Measurements from ENCODE around the gene MAP3K20. TPM values are rescaled to one million over a fixed set of nuclear protein-coding genes. Genes with fewer than 3 reads are reported as not detected.

The MAP3K20 gene
- total RNA-seq, 2 experiments from 2014 or later: 13.7 to 15.2 TPM

- no peak for DNase-seq
- CTCF ChIA-PET: no interaction called here
- POLR2A ChIA-PET: no interaction called here
- H3K4me1 Mint-ChIP-seq: peaks cover 20% of the 10 kb centered on the region
- no peaks in the 10 kb centered on the region for H3K9me3 Mint-ChIP-seq
- H3K27me3 Mint-ChIP-seq: peaks cover 5% of the 10 kb centered on the region
- peaks cover 3% of the 10 kb centered on the region for H3K36me3 Mint-ChIP-seq (ENCODE audit: low read depth)
- no peak overlapping the region for H3K27ac Mint-ChIP-seq
- H3K4me3 Mint-ChIP-seq: no peak overlapping the region
Observed at GRCh38 chr2:173235947-173236803, 160.5 kb downstream of the MAP3K20 start.

GRCh38 chr2:173238385-173238784 lies 162.7 kb downstream of the MAP3K20 start:
- H3K9me3 Mint-ChIP-seq: no peaks in the 10 kb centered on the region
- DNase-seq: no peak
- H3K4me1 Mint-ChIP-seq: peaks cover 16% of the 10 kb centered on the region
- ChIA-PET CTCF (no interaction called here), POLR2A (no interaction called here)
- no peak overlapping the region for H3K4me3 Mint-ChIP-seq
- peaks cover 7% of the 10 kb centered on the region for H3K36me3 Mint-ChIP-seq (ENCODE audit: low read depth)
- H3K27ac Mint-ChIP-seq: no peak overlapping the region
- peaks cover 5% of the 10 kb centered on the region for H3K27me3 Mint-ChIP-seq

GRCh38 chr2:173238831-173239230 lies 163.2 kb downstream of the MAP3K20 start:
- no peak overlapping the region for H3K4me3 Mint-ChIP-seq
- CTCF ChIA-PET: no interaction called here
- H3K4me1 Mint-ChIP-seq: peaks cover 13% of the 10 kb centered on the region
- POLR2A ChIA-PET: interaction anchor here (0.9 to 1.1 kb wide), 3 partner anchors 48 to 117 kb away, joined by 3 to 4 read pairs (median 3); partner anchors contain the start of gene CDCA7
- peaks cover 7% of the 10 kb centered on the region for H3K36me3 Mint-ChIP-seq (ENCODE audit: low read depth)
- H3K27ac Mint-ChIP-seq: no peak overlapping the region
- peaks cover 5% of the 10 kb centered on the region for H3K27me3 Mint-ChIP-seq
- H3K9me3 Mint-ChIP-seq: no peaks in the 10 kb centered on the region
- no peak for DNase-seq

- POLR2A ChIA-PET: interaction anchor here (0.9 to 1.4 kb wide), 5 partner anchors 9 to 116 kb away, joined by 3 to 4 read pairs (median 3); partner anchors contain the start of gene CDCA7
- Mint-ChIP-seq H3K36me3 (ENCODE audit: low read depth) (peaks cover 7% of the 10 kb centered on the region), H3K27ac (no peak overlapping the region), H3K27me3 (peaks cover 5% of the 10 kb centered on the region), H3K4me3 (no peak overlapping the region), H3K9me3 (no peaks in the 10 kb centered on the region), H3K4me1 (peaks cover 13% of the 10 kb centered on the region)
- CTCF ChIA-PET: no interaction called here
- peak; percentile 29 for DNase-seq
Observed at GRCh38 chr2:173239644-173240043, 164.0 kb downstream of the MAP3K20 start.

- POLR2A ChIA-PET: interaction anchor here (0.9 to 1.4 kb wide), 5 partner anchors 10 to 116 kb away, joined by 3 to 4 read pairs (median 3); partner anchors contain the start of gene CDCA7
- Mint-ChIP-seq H3K36me3 (ENCODE audit: low read depth) (peaks cover 7% of the 10 kb centered on the region), H3K9me3 (no peaks in the 10 kb centered on the region), H3K4me1 (peaks cover 13% of the 10 kb centered on the region), H3K27ac (no peak overlapping the region), H3K4me3 (no peak overlapping the region), H3K27me3 (peaks cover 2% of the 10 kb centered on the region)
- CTCF ChIA-PET: no interaction called here
- DNase-seq: no peak
Observed at GRCh38 chr2:173240083-173240482, 164.4 kb downstream of the MAP3K20 start.

- Mint-ChIP-seq H3K27ac (no peak overlapping the region), H3K36me3 (ENCODE audit: low read depth) (peaks cover 7% of the 10 kb centered on the region), H3K4me3 (no peak overlapping the region), H3K4me1 (peaks cover 13% of the 10 kb centered on the region), H3K27me3 (peaks cover 2% of the 10 kb centered on the region), H3K9me3 (no peaks in the 10 kb centered on the region)
- ChIA-PET POLR2A (interaction anchor here (0.7 kb wide), 1 partner anchor 22 kb away, joined by 3 read pairs; no protein-coding TSS in a partner anchor), CTCF (no interaction called here)
- DNase-seq: no peak
Observed at GRCh38 chr2:173241643-173242042, 166.0 kb downstream of the MAP3K20 start.

GRCh38 chr2:173247156-173247555 lies 171.5 kb downstream of the MAP3K20 start:
- DNase-seq: no peak
- Mint-ChIP-seq H3K27ac (no peak overlapping the region), H3K27me3 (peaks cover 9% of the 10 kb centered on the region), H3K9me3 (no peaks in the 10 kb centered on the region), H3K4me3 (no peak overlapping the region), H3K4me1 (no peaks in the 10 kb centered on the region), H3K36me3 (ENCODE audit: low read depth) (no peaks in the 10 kb centered on the region)
- POLR2A ChIA-PET: no interaction called here
- CTCF ChIA-PET: no interaction called here

- ChIA-PET POLR2A (interaction anchor here (0.7 to 1.1 kb wide), 2 partner anchors 182 to 855 kb away, joined by 3 read pairs; no protein-coding TSS in a partner anchor), CTCF (interaction anchor here (1.8 kb wide), 1 partner anchor 38 kb away, joined by 5 read pairs; no protein-coding TSS in a partner anchor)
- peaks cover 11% of the 10 kb centered on the region for H3K27me3 Mint-ChIP-seq
- no peak overlapping the region for H3K27ac Mint-ChIP-seq
- H3K4me1 Mint-ChIP-seq: no peaks in the 10 kb centered on the region
- H3K4me3 Mint-ChIP-seq: no peak overlapping the region
- H3K36me3 Mint-ChIP-seq (ENCODE audit: low read depth): no peaks in the 10 kb centered on the region
- no peak for DNase-seq
- H3K9me3 Mint-ChIP-seq: no peaks in the 10 kb centered on the region
Observed at GRCh38 chr2:173248381-173248780, 172.7 kb downstream of the MAP3K20 start.

GRCh38 chr2:173249661-173250641 lies 174.3 kb downstream of the MAP3K20 start:
- no peaks in the 10 kb centered on the region for H3K9me3 Mint-ChIP-seq
- H3K4me1 Mint-ChIP-seq: no peaks in the 10 kb centered on the region
- no peak overlapping the region for H3K4me3 Mint-ChIP-seq
- CTCF ChIA-PET: interaction anchor here (0.6 to 1.8 kb wide), 2 partner anchors 36 to 40 kb away, joined by 3 to 5 read pairs; no protein-coding TSS in a partner anchor
- H3K27me3 Mint-ChIP-seq: peaks cover 11% of the 10 kb centered on the region
- H3K36me3 Mint-ChIP-seq (ENCODE audit: low read depth): no peaks in the 10 kb centered on the region
- H3K27ac Mint-ChIP-seq: no peak overlapping the region
- no peak for DNase-seq
- POLR2A ChIA-PET: interaction anchor here (1.1 kb wide), 1 partner anchor 853 kb away, joined by 3 read pairs; no protein-coding TSS in a partner anchor

GRCh38 chr2:173251225-173251624 lies 175.6 kb downstream of the MAP3K20 start:
- ChIA-PET CTCF (interaction anchor here (0.5 kb wide), 1 partner anchor 319 kb away, joined by 3 read pairs; no protein-coding TSS in a partner anchor), POLR2A (no interaction called here)
- H3K4me3 Mint-ChIP-seq: no peak overlapping the region
- H3K36me3 Mint-ChIP-seq (ENCODE audit: low read depth): no peaks in the 10 kb centered on the region
- no peak overlapping the region for H3K27ac Mint-ChIP-seq
- H3K4me1 Mint-ChIP-seq: no peaks in the 10 kb centered on the region
- DNase-seq: no peak
- H3K9me3 Mint-ChIP-seq: no peaks in the 10 kb centered on the region
- peaks cover 15% of the 10 kb centered on the region for H3K27me3 Mint-ChIP-seq

- Mint-ChIP-seq H3K27ac (no peak overlapping the region), H3K27me3 (peaks cover 13% of the 10 kb centered on the region), H3K36me3 (ENCODE audit: low read depth) (no peaks in the 10 kb centered on the region), H3K9me3 (no peaks in the 10 kb centered on the region), H3K4me1 (no peaks in the 10 kb centered on the region), H3K4me3 (no peak overlapping the region)
- POLR2A ChIA-PET: no interaction called here
- no peak for DNase-seq
- CTCF ChIA-PET: no interaction called here
Observed at GRCh38 chr2:173252581-173252980, 176.9 kb downstream of the MAP3K20 start.

- DNase-seq: no peak
- Mint-ChIP-seq H3K36me3 (ENCODE audit: low read depth) (no peaks in the 10 kb centered on the region), H3K4me1 (no peaks in the 10 kb centered on the region), H3K4me3 (no peak overlapping the region), H3K9me3 (no peaks in the 10 kb centered on the region), H3K27me3 (peaks cover 8% of the 10 kb centered on the region), H3K27ac (no peak overlapping the region)
- ChIA-PET CTCF (interaction anchor here (0.6 to 1.0 kb wide), 2 partner anchors 126 to 1128 kb away, joined by 4 to 5 read pairs; no protein-coding TSS in a partner anchor), POLR2A (no interaction called here)
Observed at GRCh38 chr2:173254659-173255058, 179.0 kb downstream of the MAP3K20 start.

- H3K4me3 Mint-ChIP-seq: no peak overlapping the region
- H3K27me3 Mint-ChIP-seq: peaks cover 6% of the 10 kb centered on the region
- ChIA-PET POLR2A (no interaction called here), CTCF (no interaction called here)
- no peaks in the 10 kb centered on the region for H3K9me3 Mint-ChIP-seq
- DNase-seq: no peak
- peaks cover 2% of the 10 kb centered on the region for H3K36me3 Mint-ChIP-seq (ENCODE audit: low read depth)
- H3K27ac Mint-ChIP-seq: no peak overlapping the region
- no peaks in the 10 kb centered on the region for H3K4me1 Mint-ChIP-seq
Observed at GRCh38 chr2:173258701-173259100, 183.1 kb downstream of the MAP3K20 start.
